GM19395 (cell line): ENCODE measurements around the gene CACNA2D2.
"Not testable (repeated sequence)": the region's sequence is repeated elsewhere in the genome, so short reads cannot be mapped to it uniquely, and the experiment has no call there.

Experiments
- ATAC-seq: cut with Tn5 transposase; IDR thresholded peaks from one replicate; pipeline ENCODE4 v1.9.1; 2021; ENCODE audit warnings: mild to moderate bottlenecking, moderate library complexity; ENCODE audit not compliant: unreplicated experiment

CACNA2D2 gene

GRCh38 chr3:50530001-50530970 is 26.9 kb upstream of the CACNA2D2 start:
- ATAC-seq = no peak

- no peak for ATAC-seq
Measured at GRCh38 chr3:50525987-50526386, 22.6 kb upstream of the CACNA2D2 start.

- no peak for ATAC-seq
Measured at GRCh38 chr3:50525191-50525910, 21.9 kb upstream of the CACNA2D2 start.

GRCh38 chr3:50524746-50525145 is 21.3 kb upstream of the CACNA2D2 start:
- no peak for ATAC-seq

- no peak for ATAC-seq
Measured at GRCh38 chr3:50523279-50523811, 19.9 kb upstream of the CACNA2D2 start.

GRCh38 chr3:50521572-50521971 is 18.1 kb upstream of the CACNA2D2 start:
- ATAC-seq = no peak

- ATAC-seq = no peak
Measured at GRCh38 chr3:50520849-50521248, 17.4 kb upstream of the CACNA2D2 start.

GRCh38 chr3:50519471-50520089 is 16.1 kb upstream of the CACNA2D2 start:
- peak; percentile 58 for ATAC-seq

- ATAC-seq = no peak
Measured at GRCh38 chr3:50518436-50518835, 15.0 kb upstream of the CACNA2D2 start.

- ATAC-seq = no peak
Measured at GRCh38 chr3:50517721-50518206, 14.3 kb upstream of the CACNA2D2 start.

- no peak for ATAC-seq
Measured at GRCh38 chr3:50516440-50516871, 13.0 kb upstream of the CACNA2D2 start.

GRCh38 chr3:50515565-50516439 is 12.4 kb upstream of the CACNA2D2 start:
- ATAC-seq = no peak

- ATAC-seq = not testable (repeated sequence)
Measured at GRCh38 chr3:50512908-50513307, 9.5 kb upstream of the CACNA2D2 start.

- no peak for ATAC-seq
Measured at GRCh38 chr3:50512131-50512530, 8.7 kb upstream of the CACNA2D2 start.

GRCh38 chr3:50510325-50510724 is 6.9 kb upstream of the CACNA2D2 start:
- ATAC-seq = no peak

- ATAC-seq = no peak
Measured at GRCh38 chr3:50509715-50510114, 6.3 kb upstream of the CACNA2D2 start.

GRCh38 chr3:50508821-50509220 is 5.4 kb upstream of the CACNA2D2 start:
- no peak for ATAC-seq

- ATAC-seq = no peak
Measured at GRCh38 chr3:50506169-50506568, 2.7 kb upstream of the CACNA2D2 start.

- ATAC-seq = no peak
Measured at GRCh38 chr3:50504681-50505080, 1.2 kb upstream of the CACNA2D2 start.
